HepG2 (cell line): ENCODE measurements around the gene GRHL1. TPM values are rescaled to one million over a fixed set of nuclear protein-coding genes. Genes with fewer than 3 reads are reported as not detected.

Source experiments
- CENPBD1 ChIP-seq: sonication (generic); formaldehyde crosslinking; IDR thresholded peaks from 2 replicates; pipeline ENCODE4 v1.8.0; 2022; ENCODE audit warnings: missing genetic modification reagents, low read depth, mild to moderate bottlenecking, borderline replicate concordance
- CREB1 ChIP-seq, 2 experiments: fragments of 450-650 bp in 1 of 2; IDR thresholded peaks; 2 replicates each; pipeline ENCODE4 v1.6.1; 2016 to 2017; ENCODE audit warnings: control low read depth in 1 of 2, mild to moderate bottlenecking in 1 of 2, missing compliant biosample characterization in 1 of 2, missing genetic modification characterization in 1 of 2
- ETV5 ChIP-seq: IDR thresholded peaks from 2 replicates; pipeline ENCODE4 v1.6.1; 2018; ENCODE audit warnings: missing biosample characterization, missing genetic modification reagents, inconsistent platforms, borderline replicate concordance
- FOSL1 ChIP-seq: sonication (generic); formaldehyde crosslinking; IDR thresholded peaks from 2 replicates; pipeline ENCODE4 v1.9.0; 2021; ENCODE audit warnings: missing genetic modification reagents, borderline replicate concordance
- GMEB1 ChIP-seq: sonication (generic); formaldehyde crosslinking; IDR thresholded peaks from 2 replicates; pipeline ENCODE4 v1.5.1; 2020; ENCODE audit warnings: missing genetic modification reagents, mild to moderate bottlenecking, borderline replicate concordance
- KDM2A ChIP-seq: sonication (generic); formaldehyde crosslinking; IDR thresholded peaks from 2 replicates; pipeline ENCODE4 v1.4.0; 2020; ENCODE audit warnings: low read depth, missing genetic modification reagents, borderline replicate concordance
- MLLT10 ChIP-seq: sonication (generic); formaldehyde crosslinking; IDR thresholded peaks from 2 replicates; pipeline ENCODE4 v1.4.0; 2020; ENCODE audit warnings: missing genetic modification reagents
- NPAS2 ChIP-seq: sonication (generic); formaldehyde crosslinking; IDR thresholded peaks from 2 replicates; pipeline ENCODE4 v1.8.0; 2022; ENCODE audit warnings: mild to moderate bottlenecking, missing genetic modification reagents, borderline replicate concordance
- NR2F1 ChIP-seq, 2 experiments: fragments of 450-650 bp in 1 of 2; formaldehyde crosslinking in 1 of 2; IDR thresholded peaks; 2 replicates each; pipeline versions ENCODE4 v1.5.0 to v1.6.1; 2016 to 2020; ENCODE audit warnings: mild to moderate bottlenecking in 1 of 2, missing compliant biosample characterization in 1 of 2, missing genetic modification reagents in 1 of 2, moderate library complexity in 1 of 2
- ONECUT2 ChIP-seq: sonication (generic); formaldehyde crosslinking; IDR thresholded peaks from 2 replicates; pipeline ENCODE4 v1.4.0; 2020; ENCODE audit warnings: missing genetic modification reagents
- RXRB ChIP-seq: IDR thresholded peaks from 2 replicates; pipeline ENCODE4 v1.6.1; 2016; ENCODE audit warnings: borderline replicate concordance, missing genetic modification reagents, missing compliant biosample characterization
- SP2 ChIP-seq: sonication (generic); formaldehyde crosslinking; IDR thresholded peaks from 2 replicates; pipeline ENCODE4 v1.5.1; 2020; ENCODE audit warnings: mild to moderate bottlenecking, missing genetic modification reagents
- ZBTB38 ChIP-seq: sonication (generic); formaldehyde crosslinking; IDR thresholded peaks from 2 replicates; pipeline ENCODE4 v1.5.1; 2020; ENCODE audit warnings: mild to moderate bottlenecking, missing genetic modification reagents
- ZMYM2 ChIP-seq: sonication (generic); formaldehyde crosslinking; IDR thresholded peaks from 2 replicates; pipeline ENCODE4 v1.8.0; 2022; ENCODE audit warnings: mild to moderate bottlenecking, missing genetic modification reagents
- ZNF550 ChIP-seq: sonication (generic); formaldehyde crosslinking; IDR thresholded peaks from 2 replicates; pipeline ENCODE4 v1.4.0; 2020; ENCODE audit warnings: mild to moderate bottlenecking, missing genetic modification reagents, borderline replicate concordance
- ZNF644 ChIP-seq: IDR thresholded peaks from 2 replicates; pipeline ENCODE4 v1.6.1; 2016; ENCODE audit warnings: low read depth
- polyA plus RNA-seq, 8 experiments: library from polyadenylated mRNA; depleted of rRNA in 3 of 8; stranded (reverse) in 7 of 8; unstranded in 1 of 8; fragments of >200 nt; fragmentation: Illumina TruSeq in 4 of 8; extraction: Trizol in 4 of 8; gene quantifications; 2 replicates each; pipeline versions ENCODE4 v1.2.1 to v1.2.3, GENCODE V29; 2011 to 2016; ENCODE audit warnings: low read depth in 4 of 8, missing spikeins in 1 of 8, mixed read lengths in 1 of 8; ENCODE audit not compliant: insufficient read depth in 1 of 8
- total RNA-seq, 5 experiments: library from RNA; depleted of rRNA; stranded (reverse); fragments of >200 nt; fragmentation: Illumina TruSeq; extraction: Trizol; gene quantifications; 2 replicates each; pipeline ENCODE4 v1.2.3, GENCODE V29; 2016; ENCODE audit warnings: low read depth in 1 of 5
- TF ChIP-seq, protein P1 (sequence below): sonication (generic); formaldehyde crosslinking; IDR thresholded peaks from 2 replicates; pipeline ENCODE4 v1.5.1; 2020; ENCODE audit warnings: mild to moderate bottlenecking, missing genetic modification reagents, moderate library complexity
- TF ChIP-seq, protein P2 (sequence below): IDR thresholded peaks from 2 replicates; pipeline ENCODE4 v1.6.1; 2016; ENCODE audit warnings: low read depth, control low read depth
- TF ChIP-seq, protein P3 (sequence below): IDR thresholded peaks from 2 replicates; pipeline ENCODE4 v1.6.1; 2016; ENCODE audit warnings: missing compliant biosample characterization, missing genetic modification reagents, borderline replicate concordance

GRHL1 gene
- total and polyA plus RNA-seq, 2 of the 13 experiments (the other 11 are each of a cell fraction or from before 2014, with no cell fraction given) = 9.3 to 12.0 TPM

GRCh38 chr2:10007921-10008808 lies 56.7 kb downstream of the GRHL1 start (continued):
- TF ChIP-seq, protein P1, sequence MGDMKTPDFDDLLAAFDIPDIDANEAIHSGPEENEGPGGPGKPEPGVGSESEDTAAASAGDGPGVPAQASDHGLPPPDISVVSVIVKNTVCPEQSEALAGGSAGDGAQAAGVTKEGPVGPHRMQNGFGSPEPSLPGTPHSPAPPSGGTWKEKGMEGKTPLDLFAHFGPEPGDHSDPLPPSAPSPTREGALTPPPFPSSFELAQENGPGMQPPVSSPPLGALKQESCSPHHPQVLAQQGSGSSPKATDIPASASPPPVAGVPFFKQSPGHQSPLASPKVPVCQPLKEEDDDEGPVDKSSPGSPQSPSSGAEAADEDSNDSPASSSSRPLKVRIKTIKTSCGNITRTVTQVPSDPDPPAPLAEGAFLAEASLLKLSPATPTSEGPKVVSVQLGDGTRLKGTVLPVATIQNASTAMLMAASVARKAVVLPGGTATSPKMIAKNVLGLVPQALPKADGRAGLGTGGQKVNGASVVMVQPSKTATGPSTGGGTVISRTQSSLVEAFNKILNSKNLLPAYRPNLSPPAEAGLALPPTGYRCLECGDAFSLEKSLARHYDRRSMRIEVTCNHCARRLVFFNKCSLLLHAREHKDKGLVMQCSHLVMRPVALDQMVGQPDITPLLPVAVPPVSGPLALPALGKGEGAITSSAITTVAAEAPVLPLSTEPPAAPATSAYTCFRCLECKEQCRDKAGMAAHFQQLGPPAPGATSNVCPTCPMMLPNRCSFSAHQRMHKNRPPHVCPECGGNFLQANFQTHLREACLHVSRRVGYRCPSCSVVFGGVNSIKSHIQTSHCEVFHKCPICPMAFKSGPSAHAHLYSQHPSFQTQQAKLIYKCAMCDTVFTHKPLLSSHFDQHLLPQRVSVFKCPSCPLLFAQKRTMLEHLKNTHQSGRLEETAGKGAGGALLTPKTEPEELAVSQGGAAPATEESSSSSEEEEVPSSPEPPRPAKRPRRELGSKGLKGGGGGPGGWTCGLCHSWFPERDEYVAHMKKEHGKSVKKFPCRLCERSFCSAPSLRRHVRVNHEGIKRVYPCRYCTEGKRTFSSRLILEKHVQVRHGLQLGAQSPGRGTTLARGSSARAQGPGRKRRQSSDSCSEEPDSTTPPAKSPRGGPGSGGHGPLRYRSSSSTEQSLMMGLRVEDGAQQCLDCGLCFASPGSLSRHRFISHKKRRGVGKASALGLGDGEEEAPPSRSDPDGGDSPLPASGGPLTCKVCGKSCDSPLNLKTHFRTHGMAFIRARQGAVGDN (CRISPR knock-in tag) = peak; percentile 49
- TF ChIP-seq NPAS2 (CRISPR knock-in tag) (no peak), NR2F1 (CRISPR knock-in tag; IDR thresholded peaks at IDR 0.05) (no peak), ZNF644 (CRISPR knock-in tag) (no peak), ONECUT2 (no peak), CENPBD1 (no peak), ETV5 (CRISPR knock-in tag) (no peak), CREB1 (IDR thresholded peaks at IDR 0.05) (no peak), CREB1 (CRISPR knock-in tag; IDR thresholded peaks at IDR 0.05) (no peak), ZMYM2 (CRISPR knock-in tag) (no peak), SP2 (no peak), GMEB1 (CRISPR knock-in tag) (no peak), FOSL1 (CRISPR knock-in tag) (no peak), KDM2A (CRISPR knock-in tag) (peak; percentile 21; the same call in 1 of the 2 replicates), ZNF550 (CRISPR knock-in tag) (peak; percentile 97), RXRB (CRISPR knock-in tag) (peak; percentile 34; the same call in 1 of the 2 replicates), ZBTB38 (CRISPR knock-in tag) (peak; percentile 44; the same call in 1 of the 2 replicates), MLLT10 (no peak)
- TF ChIP-seq, protein P2, sequence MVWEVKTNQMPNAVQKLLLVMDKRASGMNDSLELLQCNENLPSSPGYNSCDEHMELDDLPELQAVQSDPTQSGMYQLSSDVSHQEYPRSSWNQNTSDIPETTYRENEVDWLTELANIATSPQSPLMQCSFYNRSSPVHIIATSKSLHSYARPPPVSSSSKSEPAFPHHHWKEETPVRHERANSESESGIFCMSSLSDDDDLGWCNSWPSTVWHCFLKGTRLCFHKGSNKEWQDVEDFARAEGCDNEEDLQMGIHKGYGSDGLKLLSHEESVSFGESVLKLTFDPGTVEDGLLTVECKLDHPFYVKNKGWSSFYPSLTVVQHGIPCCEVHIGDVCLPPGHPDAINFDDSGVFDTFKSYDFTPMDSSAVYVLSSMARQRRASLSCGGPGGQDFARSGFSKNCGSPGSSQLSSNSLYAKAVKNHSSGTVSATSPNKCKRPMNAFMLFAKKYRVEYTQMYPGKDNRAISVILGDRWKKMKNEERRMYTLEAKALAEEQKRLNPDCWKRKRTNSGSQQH = no peak
- TF ChIP-seq, protein P3, sequence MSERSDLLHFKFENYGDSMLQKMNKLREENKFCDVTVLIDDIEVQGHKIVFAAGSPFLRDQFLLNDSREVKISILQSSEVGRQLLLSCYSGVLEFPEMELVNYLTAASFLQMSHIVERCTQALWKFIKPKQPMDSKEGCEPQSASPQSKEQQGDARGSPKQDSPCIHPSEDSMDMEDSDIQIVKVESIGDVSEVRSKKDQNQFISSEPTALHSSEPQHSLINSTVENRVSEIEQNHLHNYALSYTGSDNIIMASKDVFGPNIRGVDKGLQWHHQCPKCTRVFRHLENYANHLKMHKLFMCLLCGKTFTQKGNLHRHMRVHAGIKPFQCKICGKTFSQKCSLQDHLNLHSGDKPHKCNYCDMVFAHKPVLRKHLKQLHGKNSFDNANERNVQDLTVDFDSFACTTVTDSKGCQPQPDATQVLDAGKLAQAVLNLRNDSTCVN (CRISPR knock-in tag) = peak; percentile 98
